Measurements from ENCODE around the gene COBL. TPM values are rescaled to one million over a fixed set of nuclear protein-coding genes. Genes with fewer than 3 reads are reported as not detected.

The COBL gene
- total and polyA plus RNA-seq, 2 of the 8 experiments (the other 6 are each of a cell fraction or from before 2014, with no cell fraction given): 13.8 to 40.4 TPM

- TF ChIP-seq BCL11A (IDR thresholded peaks at IDR 0.05; ENCODE audit: low read depth in 2 of 2, low read length in 2 of 2): no peak
Measured at GRCh38 chr7:51310131-51310583, 6.5 kb downstream of the COBL start (continued).
